HFF-Myc (cell line): ENCODE data around the gene SLC22A1.

Source experiments
- DNase-seq: peaks from one replicate; pipeline ENCODE4 v3.0.0-alpha.2; 2011; ENCODE audit warnings: low read depth; ENCODE audit errors: extremely low read depth
- H3K4me3 ChIP-seq: replicated peaks from 2 replicates; pipeline ENCODE4 v1.5.1; 2011; ENCODE audit warnings: low read depth, mild to moderate bottlenecking, control low read depth, low read length
- CTCF ChIP-seq: IDR thresholded peaks from 2 replicates; pipeline ENCODE4 v1.5.1; 2012; ENCODE audit warnings: mild to moderate bottlenecking, low read depth, low read length, control low read depth; ENCODE audit errors: missing control alignments

SLC22A1 gene

GRCh38 chr6:160080097-160080496 is 41.5 kb upstream of the SLC22A1 start:
- no peak overlapping the region for H3K4me3 ChIP-seq
- DNase-seq = no peak
- TF ChIP-seq CTCF = no peak

- DNase-seq = no peak
- no peak for TF ChIP-seq CTCF
- H3K4me3 ChIP-seq = no peak overlapping the region
Observed at GRCh38 chr6:160081398-160081797, 40.2 kb upstream of the SLC22A1 start.

GRCh38 chr6:160082627-160083026 is 39.0 kb upstream of the SLC22A1 start:
- TF ChIP-seq CTCF = no peak
- H3K4me3 ChIP-seq = no peak overlapping the region
- no peak for DNase-seq

- no peak overlapping the region for H3K4me3 ChIP-seq
- no peak for DNase-seq
- TF ChIP-seq CTCF = no peak
Observed at GRCh38 chr6:160084198-160084776, 37.3 kb upstream of the SLC22A1 start.

- TF ChIP-seq CTCF = no peak
- H3K4me3 ChIP-seq = no peak overlapping the region
- no peak for DNase-seq
Observed at GRCh38 chr6:160085226-160085625, 36.4 kb upstream of the SLC22A1 start.

GRCh38 chr6:160085713-160086505 is 35.7 kb upstream of the SLC22A1 start:
- DNase-seq = no peak
- TF ChIP-seq CTCF = no peak
- no peak overlapping the region for H3K4me3 ChIP-seq
